Sigmoid colon (tissue), 7 donors: ENCODE measurements around the gene EPHA2. TPM values are rescaled to one million over a fixed set of nuclear protein-coding genes. Genes with fewer than 3 reads are reported as not detected.
"Not testable (repeated sequence)": the region's sequence is repeated elsewhere in the genome, so short reads cannot be mapped to it uniquely, and the experiment has no call there.

Source experiments
- DNase-seq: peaks from one replicate; pipeline ENCODE4 v3.0.0-alpha.2; 2019
- H3K27ac ChIP-seq, 4 donors: fragments of 200-600 bp; sonication (generic); one replicate each; pipeline ENCODE4 v1.5.1; 2016 to 2019; ENCODE audit warnings: mild to moderate bottlenecking in 1 of 4
- H3K27me3 ChIP-seq, 3 donors: fragments of 200-600 bp; sonication (generic); one replicate each; pipeline ENCODE4 v1.5.1; 2019; ENCODE audit warnings: mild to moderate bottlenecking in 1 of 3
- H3K36me3 ChIP-seq, 4 donors: fragments of 200-600 bp; sonication (generic); one replicate each; pipeline ENCODE4 v1.5.1; 2016 to 2019
- H3K4me1 ChIP-seq, 4 donors: fragments of 200-600 bp; sonication (generic); one replicate each; pipeline ENCODE4 v1.5.1; 2017 to 2019
- H3K4me3 ChIP-seq, 4 donors: fragments of 200-600 bp; sonication (generic); one replicate each; pipeline ENCODE4 v1.5.1; 2017 to 2019; ENCODE audit warnings: mild to moderate bottlenecking in 2 of 4, moderate library complexity in 1 of 4
- H3K9me3 ChIP-seq, 4 donors: fragments of 200-600 bp in 3 of 4; sonication (generic) in 3 of 4; one replicate each; pipeline versions ENCODE4 v1.5.1 to v1.6.1; 2013 to 2019
- EP300 ChIP-seq, 4 donors: sonication (generic); formaldehyde crosslinking; IDR thresholded peaks; one replicate each; pipeline ENCODE4 v1.6.1; 2017; ENCODE audit warnings: antibody characterized with exemption in 4 of 4
- POLR2A ChIP-seq, 2 donors: fragments of 450-650 bp; IDR thresholded peaks; one replicate each; pipeline ENCODE4 v1.6.1; 2016; ENCODE audit warnings: antibody characterized with exemption in 2 of 2, mild to moderate bottlenecking in 2 of 2, moderate library complexity in 2 of 2
- POLR2AphosphoS5 ChIP-seq, 4 donors: sonication (generic); formaldehyde crosslinking; IDR thresholded peaks; one replicate each; pipeline ENCODE4 v1.6.1; 2017; ENCODE audit warnings: antibody characterized with exemption in 4 of 4
- WGBS, 2 donors: extraction: QIAGEN DNeasy Blood & Tissue Kit; methylation state at CpG; one replicate each; pipeline ENCODE4 v1.1.7; 2013; 5-methylcytosine and 5-hydroxymethylcytosine counted together
- intact Hi-C: fragments of 100-400 bp; cut with DNase I; formaldehyde crosslinking; loops from one replicate; pipeline ENCODE4 v1.15.1; 2023
- polyA plus RNA-seq, 3 donors: library from polyadenylated mRNA; stranded (reverse); fragments of 200-250 nt; gene quantifications; one replicate each; pipeline ENCODE4 v1.2.3, GENCODE V29; 2013
- total RNA-seq, 4 donors: library from RNA; depleted of rRNA; stranded (reverse); fragments of >200 nt; gene quantifications; one replicate each; pipeline ENCODE4 v1.1.0, GENCODE V29; 2016
- TF ChIP-seq, protein P1 (sequence below), 4 experiments: fragments of 450-650 bp in 3 of 4; fragments of 200-600 bp in 1 of 4; IDR thresholded peaks; one replicate each; pipeline ENCODE4 v1.5.1; 2016 to 2019; ENCODE audit warnings: antibody characterized with exemption in 4 of 4, mild to moderate bottlenecking in 3 of 4, moderate library complexity in 2 of 4
- donor health status: healthy with polysubstance abuse.
- donor health status: Bipolar disorder and iron deficiency.
- donor health status: healthy.

EPHA2 gene
- total and polyA plus RNA-seq, 7 donors, result 3.3 to 24.7 (median 6.0) TPM

DNA sequence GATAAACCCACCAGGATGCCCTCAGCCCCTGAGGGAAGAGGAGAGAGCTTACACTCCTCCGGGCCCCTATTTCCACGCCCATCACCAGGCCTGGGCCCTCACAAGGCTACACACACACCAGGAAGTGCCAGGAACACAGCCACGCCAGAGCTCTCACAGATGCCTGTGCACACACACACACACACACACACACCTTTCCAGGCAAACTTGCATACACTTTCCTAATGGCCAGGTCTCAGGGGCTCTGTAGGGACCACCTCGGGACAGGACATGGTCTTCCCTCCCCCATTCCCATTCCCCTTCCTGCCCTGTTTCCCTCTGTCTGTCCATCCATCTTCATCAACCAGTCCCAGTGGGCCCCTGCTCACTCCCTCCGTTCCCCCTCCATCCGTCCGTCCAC is 9.7 kb upstream of the EPHA2 start:
- no peak for TF ChIP-seq EP300 (IDR thresholded peaks at IDR 0.05)
- TF ChIP-seq, protein P1, sequence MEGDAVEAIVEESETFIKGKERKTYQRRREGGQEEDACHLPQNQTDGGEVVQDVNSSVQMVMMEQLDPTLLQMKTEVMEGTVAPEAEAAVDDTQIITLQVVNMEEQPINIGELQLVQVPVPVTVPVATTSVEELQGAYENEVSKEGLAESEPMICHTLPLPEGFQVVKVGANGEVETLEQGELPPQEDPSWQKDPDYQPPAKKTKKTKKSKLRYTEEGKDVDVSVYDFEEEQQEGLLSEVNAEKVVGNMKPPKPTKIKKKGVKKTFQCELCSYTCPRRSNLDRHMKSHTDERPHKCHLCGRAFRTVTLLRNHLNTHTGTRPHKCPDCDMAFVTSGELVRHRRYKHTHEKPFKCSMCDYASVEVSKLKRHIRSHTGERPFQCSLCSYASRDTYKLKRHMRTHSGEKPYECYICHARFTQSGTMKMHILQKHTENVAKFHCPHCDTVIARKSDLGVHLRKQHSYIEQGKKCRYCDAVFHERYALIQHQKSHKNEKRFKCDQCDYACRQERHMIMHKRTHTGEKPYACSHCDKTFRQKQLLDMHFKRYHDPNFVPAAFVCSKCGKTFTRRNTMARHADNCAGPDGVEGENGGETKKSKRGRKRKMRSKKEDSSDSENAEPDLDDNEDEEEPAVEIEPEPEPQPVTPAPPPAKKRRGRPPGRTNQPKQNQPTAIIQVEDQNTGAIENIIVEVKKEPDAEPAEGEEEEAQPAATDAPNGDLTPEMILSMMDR (IDR thresholded peaks at IDR 0.05), result no peak
- no peak for TF ChIP-seq POLR2AphosphoS5 (IDR thresholded peaks at IDR 0.05)
- TF ChIP-seq POLR2A (IDR thresholded peaks at IDR 0.05), result no peak
- no peaks in the 10 kb centered on the region for H3K36me3 ChIP-seq
- H3K4me3 ChIP-seq, result no peak overlapping the region
- no peaks in the 10 kb centered on the region for H3K27me3 ChIP-seq
- DNase-seq, result no peak
- H3K27ac ChIP-seq, result no peak overlapping the region
- H3K4me1 ChIP-seq, result peaks cover 0 to 21% (median 19%) of the 10 kb centered on the region in 4 donors
- intact Hi-C loops, result no loop called here
- H3K9me3 ChIP-seq, result no peaks in the 10 kb centered on the region
- 49 to 69% methylated on average over 7 of the region's 7 CpGs for WGBS, 2 donors

DNA sequence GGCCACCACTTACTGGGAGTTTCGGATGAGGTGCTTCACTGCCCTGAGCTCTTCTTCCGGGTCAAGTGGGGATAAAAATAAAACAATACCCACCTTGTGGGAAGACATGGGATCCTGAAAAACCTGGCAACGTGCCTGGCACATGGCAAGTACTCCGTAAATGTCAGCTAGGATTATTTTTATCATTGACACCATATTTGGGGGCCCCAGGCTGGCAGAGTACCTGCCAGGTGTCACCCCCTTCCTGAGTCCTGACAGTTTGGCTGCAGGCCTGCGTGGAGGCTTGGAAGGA is 9.2 kb upstream of the EPHA2 start:
- intact Hi-C loops, result no loop called here
- Histone ChIP-seq H3K4me3 (no peak overlapping the region), H3K4me1 (peaks cover 0 to 21% (median 19%) of the 10 kb centered on the region in 4 donors), H3K36me3 (no peaks in the 10 kb centered on the region), H3K9me3 (no peaks in the 10 kb centered on the region), H3K27ac (peak overlapping the region in 1 of 4 donors; percentile 45), H3K27me3 (no peaks in the 10 kb centered on the region)
- no peak for DNase-seq
- WGBS, 2 donors, result 42 to 61% methylated on average over 5 of the region's 5 CpGs
- TF ChIP-seq POLR2A (IDR thresholded peaks at IDR 0.05) (no peak), POLR2AphosphoS5 (IDR thresholded peaks at IDR 0.05) (no peak), EP300 (IDR thresholded peaks at IDR 0.05) (no peak)
- TF ChIP-seq, protein P1 (IDR thresholded peaks at IDR 0.05), result no peak

DNA sequence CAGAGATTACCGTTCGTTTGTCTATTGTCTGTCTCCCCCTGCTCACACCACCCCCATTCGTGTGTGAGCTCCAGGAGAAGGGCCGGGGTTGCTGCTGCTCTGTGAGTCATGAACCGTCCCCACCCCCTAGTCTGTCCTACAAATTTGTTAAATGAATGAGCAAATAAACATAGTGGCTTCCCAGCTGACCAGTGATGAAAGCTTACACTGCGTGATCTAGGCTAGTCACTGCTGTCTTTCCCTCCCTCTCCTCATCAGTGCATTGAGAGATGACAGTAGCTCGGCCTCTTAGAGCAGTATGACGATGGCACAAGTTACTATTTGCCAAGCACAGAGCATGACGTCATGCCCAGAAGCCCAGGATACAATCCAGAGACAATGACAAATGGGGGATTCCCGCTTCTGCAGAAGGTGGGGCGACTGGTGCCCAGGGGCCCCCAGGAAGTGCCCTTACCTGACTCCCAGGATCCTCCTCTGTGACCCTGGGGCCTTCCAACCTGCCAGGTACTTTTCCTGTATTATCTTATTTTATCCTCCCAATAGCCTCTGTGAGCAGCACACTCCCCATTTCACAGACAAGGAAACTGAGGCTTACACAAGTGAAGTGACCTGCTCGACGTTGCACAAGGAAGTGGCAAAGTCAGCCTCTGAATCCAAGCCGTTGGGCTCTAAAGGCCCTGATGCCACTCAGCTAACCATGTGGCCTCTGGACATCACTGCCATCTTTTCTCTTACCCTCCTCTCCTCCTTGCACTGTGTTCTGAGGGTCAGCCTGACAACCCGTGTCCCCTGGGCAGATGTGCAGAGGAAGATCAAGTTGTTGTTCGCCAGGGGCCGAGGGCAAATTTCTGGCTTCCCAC is 8.6 kb upstream of the EPHA2 start:
- H3K36me3 ChIP-seq, result no peaks in the 10 kb centered on the region
- H3K27ac ChIP-seq, result peak overlapping the region in 1 of 4 donors; percentile 45
- H3K4me3 ChIP-seq, result no peak overlapping the region
- H3K27me3 ChIP-seq, result no peaks in the 10 kb centered on the region
- TF ChIP-seq EP300 (IDR thresholded peaks at IDR 0.05) (peak in 1 of 4 donors; percentile 32), POLR2AphosphoS5 (IDR thresholded peaks at IDR 0.05) (peak in 2 of 4 donors; percentile 20 to 65), POLR2A (IDR thresholded peaks at IDR 0.05) (no peak)
- TF ChIP-seq, protein P1 (IDR thresholded peaks at IDR 0.05), result no peak
- peaks cover 0 to 21% (median 19%) of the 10 kb centered on the region in 4 donors for H3K4me1 ChIP-seq
- intact Hi-C loops, result no loop called here
- 49 to 66% methylated on average over 17 of the region's 17 CpGs for WGBS, 2 donors
- no peaks in the 10 kb centered on the region for H3K9me3 ChIP-seq
- DNase-seq, result no peak

DNA sequence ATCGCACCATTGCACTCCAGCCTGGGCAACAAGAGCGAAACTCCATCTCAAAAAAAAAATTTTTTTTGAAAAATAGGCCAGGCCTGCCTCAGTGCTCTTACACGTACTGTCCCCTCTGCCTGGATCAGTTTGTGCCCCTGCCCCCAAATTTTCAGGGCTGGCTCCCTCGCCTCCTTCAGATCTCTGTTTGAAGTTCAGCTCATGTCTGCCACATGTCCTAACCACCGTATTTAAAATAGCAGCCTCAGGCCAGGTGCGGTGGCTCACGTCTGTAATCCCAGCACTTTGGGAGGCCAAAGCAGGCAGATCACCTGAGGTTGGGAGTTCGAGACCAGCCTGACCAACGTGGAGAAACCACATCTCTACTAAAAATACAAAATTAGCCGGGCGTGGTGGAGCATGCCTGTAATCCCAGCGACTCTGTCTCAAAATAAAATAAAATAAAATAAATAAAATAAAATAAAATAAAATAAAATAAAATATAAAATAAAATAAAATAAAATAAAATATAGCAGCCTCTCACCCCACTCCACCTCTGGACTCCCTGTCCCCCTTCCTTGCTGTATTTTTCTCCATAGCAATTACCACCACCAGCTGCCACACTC is 7.8 kb upstream of the EPHA2 start:
- H3K27me3 ChIP-seq, DNase-seq, H3K9me3 ChIP-seq, H3K4me3 ChIP-seq, H3K36me3 ChIP-seq, intact Hi-C loops: not testable (repeated sequence)
- Histone ChIP-seq H3K27ac (peak overlapping the region in 1 of 4 donors; percentile 45), H3K4me1 (peaks cover 0 to 21% (median 19%) of the 10 kb centered on the region in 4 donors)
- 84 to 85% methylated on average over 12 of the region's 12 CpGs for WGBS, 2 donors

DNA sequence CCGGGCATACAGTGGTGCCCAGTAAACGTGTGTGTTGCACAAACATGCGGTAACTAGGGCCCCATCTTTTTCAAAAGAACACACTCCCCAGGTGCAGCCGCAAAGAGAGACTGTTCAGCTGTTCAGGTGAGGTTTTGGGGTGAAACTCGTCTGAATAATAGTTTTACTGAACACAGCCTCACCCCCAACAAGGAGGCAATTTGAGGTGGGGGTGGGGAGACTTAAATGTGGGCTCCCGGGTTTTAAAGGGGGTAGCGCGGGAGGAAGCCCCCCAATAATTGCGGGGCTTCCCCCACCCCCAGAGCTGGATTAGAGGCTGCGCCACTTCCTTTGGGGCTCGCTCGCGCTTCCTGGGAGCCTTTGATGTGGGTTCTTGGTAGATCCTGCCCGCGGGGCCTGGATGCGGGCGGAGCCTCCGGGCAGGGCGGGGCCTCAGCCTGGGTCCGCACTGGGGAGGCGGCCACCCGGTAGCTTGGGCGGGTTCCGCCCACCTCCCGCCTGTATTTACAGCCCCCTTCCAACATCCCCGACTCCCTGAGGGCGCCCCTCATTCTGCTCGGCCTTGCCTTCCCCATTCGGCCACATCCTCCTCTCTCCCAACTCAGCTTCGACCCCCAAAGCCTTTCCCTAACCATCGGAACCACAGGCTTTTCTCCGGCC is 6.4 kb upstream of the EPHA2 start:
- no peak for TF ChIP-seq POLR2AphosphoS5 (IDR thresholded peaks at IDR 0.05)
- TF ChIP-seq, protein P1 (IDR thresholded peaks at IDR 0.05), result no peak
- no peak for TF ChIP-seq EP300 (IDR thresholded peaks at IDR 0.05)
- no peak for TF ChIP-seq POLR2A (IDR thresholded peaks at IDR 0.05)
- Histone ChIP-seq H3K27ac (no peak overlapping the region), H3K4me1 (peaks cover 0 to 11% (median 9%) of the 10 kb centered on the region in 4 donors), H3K27me3 (no peaks in the 10 kb centered on the region), H3K36me3 (no peaks in the 10 kb centered on the region), H3K4me3 (no peak overlapping the region), H3K9me3 (no peaks in the 10 kb centered on the region)
- intact Hi-C loops, result no loop called here
- 25 to 27% methylated on average over 32 of the region's 32 CpGs for WGBS, 2 donors
- DNase-seq, result no peak
